ENCODE data around the gene SULT4A1.

- TF ChIP-seq, protein P1, sequence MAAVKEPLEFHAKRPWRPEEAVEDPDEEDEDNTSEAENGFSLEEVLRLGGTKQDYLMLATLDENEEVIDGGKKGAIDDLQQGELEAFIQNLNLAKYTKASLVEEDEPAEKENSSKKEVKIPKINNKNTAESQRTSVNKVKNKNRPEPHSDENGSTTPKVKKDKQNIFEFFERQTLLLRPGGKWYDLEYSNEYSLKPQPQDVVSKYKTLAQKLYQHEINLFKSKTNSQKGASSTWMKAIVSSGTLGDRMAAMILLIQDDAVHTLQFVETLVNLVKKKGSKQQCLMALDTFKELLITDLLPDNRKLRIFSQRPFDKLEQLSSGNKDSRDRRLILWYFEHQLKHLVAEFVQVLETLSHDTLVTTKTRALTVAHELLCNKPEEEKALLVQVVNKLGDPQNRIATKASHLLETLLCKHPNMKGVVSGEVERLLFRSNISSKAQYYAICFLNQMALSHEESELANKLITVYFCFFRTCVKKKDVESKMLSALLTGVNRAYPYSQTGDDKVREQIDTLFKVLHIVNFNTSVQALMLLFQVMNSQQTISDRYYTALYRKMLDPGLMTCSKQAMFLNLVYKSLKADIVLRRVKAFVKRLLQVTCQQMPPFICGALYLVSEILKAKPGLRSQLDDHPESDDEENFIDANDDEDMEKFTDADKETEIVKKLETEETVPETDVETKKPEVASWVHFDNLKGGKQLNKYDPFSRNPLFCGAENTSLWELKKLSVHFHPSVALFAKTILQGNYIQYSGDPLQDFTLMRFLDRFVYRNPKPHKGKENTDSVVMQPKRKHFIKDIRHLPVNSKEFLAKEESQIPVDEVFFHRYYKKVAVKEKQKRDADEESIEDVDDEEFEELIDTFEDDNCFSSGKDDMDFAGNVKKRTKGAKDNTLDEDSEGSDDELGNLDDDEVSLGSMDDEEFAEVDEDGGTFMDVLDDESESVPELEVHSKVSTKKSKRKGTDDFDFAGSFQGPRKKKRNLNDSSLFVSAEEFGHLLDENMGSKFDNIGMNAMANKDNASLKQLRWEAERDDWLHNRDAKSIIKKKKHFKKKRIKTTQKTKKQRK (IDR thresholded peaks at IDR 0.05; ENCODE audit: low read depth, low read length) = no peak
- TF ChIP-seq PAX8 (IDR thresholded peaks at IDR 0.05) (no peak), CTCF (IDR thresholded peaks at IDR 0.05 in 2 of 3, conservative IDR thresholded peaks at IDR 0.05 in 1 of 3; ENCODE audit: control insufficient read depth in 2 of 3, extremely low read depth in 1 of 3, insufficient read depth in 1 of 3, low read depth in 3 of 3, low read length in 3 of 3) (no peak), POLR2A (IDR thresholded peaks at IDR 0.05; ENCODE audit: low read depth, low read length) (no peak), MYC (IDR thresholded peaks at IDR 0.05; ENCODE audit: insufficient read depth, insufficient read length, insufficient replicate concordance, low read length, severe bottlenecking) (no peak), RFX5 (IDR thresholded peaks at IDR 0.05; ENCODE audit: low read depth, low read length) (no peak), GABPA (IDR thresholded peaks at IDR 0.05; ENCODE audit: low read depth) (no peak), SMC3 (IDR thresholded peaks at IDR 0.05; ENCODE audit: borderline replicate concordance, low read length) (no peak), CHD2 (IDR thresholded peaks at IDR 0.05; ENCODE audit: borderline replicate concordance, low read depth, low read length) (no peak), ZBTB11 (CRISPR knock-in tag; IDR thresholded peaks at IDR 0.05) (no peak)
- TF ChIP-seq, protein P2, sequence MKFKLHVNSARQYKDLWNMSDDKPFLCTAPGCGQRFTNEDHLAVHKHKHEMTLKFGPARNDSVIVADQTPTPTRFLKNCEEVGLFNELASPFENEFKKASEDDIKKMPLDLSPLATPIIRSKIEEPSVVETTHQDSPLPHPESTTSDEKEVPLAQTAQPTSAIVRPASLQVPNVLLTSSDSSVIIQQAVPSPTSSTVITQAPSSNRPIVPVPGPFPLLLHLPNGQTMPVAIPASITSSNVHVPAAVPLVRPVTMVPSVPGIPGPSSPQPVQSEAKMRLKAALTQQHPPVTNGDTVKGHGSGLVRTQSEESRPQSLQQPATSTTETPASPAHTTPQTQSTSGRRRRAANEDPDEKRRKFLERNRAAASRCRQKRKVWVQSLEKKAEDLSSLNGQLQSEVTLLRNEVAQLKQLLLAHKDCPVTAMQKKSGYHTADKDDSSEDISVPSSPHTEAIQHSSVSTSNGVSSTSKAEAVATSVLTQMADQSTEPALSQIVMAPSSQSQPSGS (IDR thresholded peaks at IDR 0.05; ENCODE audit: low read length) = no peak
- TF ChIP-seq, protein P3, sequence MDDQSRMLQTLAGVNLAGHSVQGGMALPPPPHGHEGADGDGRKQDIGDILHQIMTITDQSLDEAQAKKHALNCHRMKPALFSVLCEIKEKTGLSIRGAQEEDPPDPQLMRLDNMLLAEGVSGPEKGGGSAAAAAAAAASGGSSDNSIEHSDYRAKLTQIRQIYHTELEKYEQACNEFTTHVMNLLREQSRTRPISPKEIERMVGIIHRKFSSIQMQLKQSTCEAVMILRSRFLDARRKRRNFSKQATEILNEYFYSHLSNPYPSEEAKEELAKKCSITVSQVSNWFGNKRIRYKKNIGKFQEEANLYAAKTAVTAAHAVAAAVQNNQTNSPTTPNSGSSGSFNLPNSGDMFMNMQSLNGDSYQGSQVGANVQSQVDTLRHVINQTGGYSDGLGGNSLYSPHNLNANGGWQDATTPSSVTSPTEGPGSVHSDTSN (IDR thresholded peaks at IDR 0.05; ENCODE audit: insufficient replicate concordance, low read depth, low read length) = no peak
- TF ChIP-seq, protein P4, sequence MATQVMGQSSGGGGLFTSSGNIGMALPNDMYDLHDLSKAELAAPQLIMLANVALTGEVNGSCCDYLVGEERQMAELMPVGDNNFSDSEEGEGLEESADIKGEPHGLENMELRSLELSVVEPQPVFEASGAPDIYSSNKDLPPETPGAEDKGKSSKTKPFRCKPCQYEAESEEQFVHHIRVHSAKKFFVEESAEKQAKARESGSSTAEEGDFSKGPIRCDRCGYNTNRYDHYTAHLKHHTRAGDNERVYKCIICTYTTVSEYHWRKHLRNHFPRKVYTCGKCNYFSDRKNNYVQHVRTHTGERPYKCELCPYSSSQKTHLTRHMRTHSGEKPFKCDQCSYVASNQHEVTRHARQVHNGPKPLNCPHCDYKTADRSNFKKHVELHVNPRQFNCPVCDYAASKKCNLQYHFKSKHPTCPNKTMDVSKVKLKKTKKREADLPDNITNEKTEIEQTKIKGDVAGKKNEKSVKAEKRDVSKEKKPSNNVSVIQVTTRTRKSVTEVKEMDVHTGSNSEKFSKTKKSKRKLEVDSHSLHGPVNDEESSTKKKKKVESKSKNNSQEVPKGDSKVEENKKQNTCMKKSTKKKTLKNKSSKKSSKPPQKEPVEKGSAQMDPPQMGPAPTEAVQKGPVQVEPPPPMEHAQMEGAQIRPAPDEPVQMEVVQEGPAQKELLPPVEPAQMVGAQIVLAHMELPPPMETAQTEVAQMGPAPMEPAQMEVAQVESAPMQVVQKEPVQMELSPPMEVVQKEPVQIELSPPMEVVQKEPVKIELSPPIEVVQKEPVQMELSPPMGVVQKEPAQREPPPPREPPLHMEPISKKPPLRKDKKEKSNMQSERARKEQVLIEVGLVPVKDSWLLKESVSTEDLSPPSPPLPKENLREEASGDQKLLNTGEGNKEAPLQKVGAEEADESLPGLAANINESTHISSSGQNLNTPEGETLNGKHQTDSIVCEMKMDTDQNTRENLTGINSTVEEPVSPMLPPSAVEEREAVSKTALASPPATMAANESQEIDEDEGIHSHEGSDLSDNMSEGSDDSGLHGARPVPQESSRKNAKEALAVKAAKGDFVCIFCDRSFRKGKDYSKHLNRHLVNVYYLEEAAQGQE (IDR thresholded peaks at IDR 0.05; ENCODE audit: low read depth, low read length) = no peak
These were observed 1.5 kb downstream of the SULT4A1 start for GRCh38 chr22:43860831-43861230.

Data from GM12878 (cell line).